Gastroesophageal sphincter (tissue), 3 donors: Measurements from ENCODE around the gene ALDOA.

Experiments
- CTCF ChIP-seq, 4 experiments: fragments of 200-600 bp in 2 of 4; fragments of 450-650 bp in 2 of 4; sonication (generic) in 1 of 4; IDR thresholded peaks; one replicate each; pipeline ENCODE4 v1.5.1; 2017 to 2019; ENCODE audit warnings: antibody characterized with exemption in 4 of 4, mild to moderate bottlenecking in 2 of 4, moderate library complexity in 2 of 4
- EP300 ChIP-seq: sonication (generic); formaldehyde crosslinking; IDR thresholded peaks from one replicate; pipeline ENCODE4 v1.6.1; 2017; ENCODE audit warnings: antibody characterized with exemption, mild to moderate bottlenecking
- POLR2A ChIP-seq, 2 donors: fragments of 450-650 bp; IDR thresholded peaks; one replicate each; pipeline ENCODE4 v1.6.1; 2017; ENCODE audit warnings: antibody characterized with exemption in 2 of 2, mild to moderate bottlenecking in 2 of 2, moderate library complexity in 1 of 2
- POLR2AphosphoS5 ChIP-seq: sonication (generic); formaldehyde crosslinking; IDR thresholded peaks from one replicate; pipeline ENCODE4 v1.6.1; 2017; ENCODE audit warnings: antibody characterized with exemption

GRCh38 chr16:30063278-30063892, 2.2 kb upstream of the ALDOA start:
- TF ChIP-seq POLR2AphosphoS5 (no peak), POLR2A (IDR thresholded peaks at IDR 0.05) (no peak), CTCF (IDR thresholded peaks at IDR 0.05) (no peak), EP300 (no peak)
